OCI-LY7 (cell line): ENCODE results near the gene PRR16.

Experiments
- CTCF ChIP-seq: fragments of 200-600 bp; sonication (generic); conservative IDR thresholded peaks from 2 replicates; pipeline ENCODE4 v1.5.1; 2014; ENCODE audit warnings: mild to moderate bottlenecking, antibody characterized with exemption, low read length, moderate library complexity, mixed read lengths
- EZH2phosphoT487 ChIP-seq: fragments of 200-600 bp; sonication (generic); IDR thresholded peaks from 2 replicates; pipeline ENCODE4 v1.6.1; 2018; ENCODE audit warnings: low read depth, borderline replicate concordance, mild to moderate bottlenecking, mixed run types, antibody characterized with exemption, low read length, moderate library complexity, mixed read lengths

GRCh38 chr5:120568711-120569110, 104.6 kb downstream of the PRR16 start:
- TF ChIP-seq CTCF, result no peak
- TF ChIP-seq EZH2phosphoT487, result no peak
